SH-SY5Y (cell line): ENCODE results near the gene RNF26.

Experiments
- GATA2 ChIP-seq: IDR thresholded peaks from 2 replicates; pipeline ENCODE4 v1.6.1; 2011; ENCODE audit warnings: mild to moderate bottlenecking, low read depth, low read length
- GATA3 ChIP-seq: IDR thresholded peaks from 2 replicates; pipeline ENCODE4 v1.6.1; 2011; ENCODE audit warnings: low read depth, mild to moderate bottlenecking, low read length, moderate library complexity

DNA sequence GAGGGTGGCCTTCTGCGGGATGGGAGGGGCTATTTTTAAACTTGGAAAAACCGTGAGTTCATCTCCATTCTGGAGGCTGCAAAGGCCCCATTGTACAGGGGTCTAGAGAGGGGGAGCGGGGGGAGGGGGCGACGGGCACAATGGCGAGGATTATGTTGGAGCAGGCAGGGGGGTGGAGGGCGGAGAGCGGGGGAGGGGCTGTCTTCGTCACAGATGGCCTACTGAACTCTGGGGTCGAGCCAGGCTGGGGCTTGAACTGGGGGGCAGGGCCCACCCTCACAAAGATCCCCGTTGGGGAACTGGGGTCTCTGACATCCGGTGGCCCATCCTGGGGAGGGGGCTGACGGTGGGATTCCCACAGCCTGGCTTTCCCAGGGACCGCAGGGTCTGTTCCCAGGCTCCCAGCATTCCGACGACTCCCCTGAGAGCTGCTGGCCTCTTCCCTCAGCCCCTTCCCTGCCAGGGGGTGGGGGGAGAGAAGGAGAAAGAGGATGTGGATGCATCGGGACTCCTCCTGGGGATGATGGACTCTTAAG lies 14.0 kb upstream of the RNF26 start:
- TF ChIP-seq GATA2, result no peak
- no peak for TF ChIP-seq GATA3
